ENCODE data around the gene SLC23A1.

The SLC23A1 gene

GRCh38 chr5:139406963-139407362 is 23.9 kb upstream of the SLC23A1 start:
- no peaks in the 10 kb centered on the region for H3K27me3 ChIP-seq (ENCODE audit: insufficient read depth, low read length)
- H3K79me2 ChIP-seq (ENCODE audit: control insufficient read depth, insufficient read depth, low read length, unreplicated experiment), result no peaks in the 10 kb centered on the region
- H3K36me3 ChIP-seq (ENCODE audit: insufficient read depth, low read length), result no peaks in the 10 kb centered on the region
- no peak overlapping the region for H3K27ac ChIP-seq (ENCODE audit: low read depth, low read length)
- H3K4me1 ChIP-seq (ENCODE audit: control insufficient read depth, insufficient read depth, low read length, unreplicated experiment), result peaks cover 11% of the 10 kb centered on the region
- no peak overlapping the region for H2AFZ ChIP-seq (ENCODE audit: low read length, unreplicated experiment)
- no peak overlapping the region for H3K4me3 ChIP-seq (ENCODE audit: low read depth, low read length)

- Histone ChIP-seq H3K27me3 (ENCODE audit: insufficient read depth, low read length) (no peaks in the 10 kb centered on the region), H3K27ac (ENCODE audit: low read depth, low read length) (peak overlapping the region; percentile 90), H3K4me1 (ENCODE audit: control insufficient read depth, insufficient read depth, low read length, unreplicated experiment) (peaks cover 11% of the 10 kb centered on the region), H3K79me2 (ENCODE audit: control insufficient read depth, insufficient read depth, low read length, unreplicated experiment) (no peaks in the 10 kb centered on the region), H2AFZ (ENCODE audit: low read length, unreplicated experiment) (peak overlapping the region; percentile 84), H3K4me3 (ENCODE audit: low read depth, low read length) (peak overlapping the region; percentile 75), H3K36me3 (ENCODE audit: insufficient read depth, low read length) (no peaks in the 10 kb centered on the region)
Measured at GRCh38 chr5:139404484-139404840, 21.4 kb upstream of the SLC23A1 start.

GRCh38 chr5:139403787-139404483 is 20.8 kb upstream of the SLC23A1 start, which contains the start of gene SPATA24:
SPATA24 (minus strand) TSS chr5:139404089; CDS start chr5:139404060, 29 bp downstream.
- Histone ChIP-seq H3K4me3 (ENCODE audit: low read depth, low read length) (peak within 1 kb of the TSS; percentile 75), H3K79me2 (ENCODE audit: control insufficient read depth, insufficient read depth, low read length, unreplicated experiment) (no peaks in the 10 kb centered on the region), H3K27me3 (ENCODE audit: insufficient read depth, low read length) (no peaks in the 10 kb centered on the region), H3K4me1 (ENCODE audit: control insufficient read depth, insufficient read depth, low read length, unreplicated experiment) (peaks cover 11% of the 10 kb centered on the region), H3K27ac (ENCODE audit: low read depth, low read length) (peak within 1 kb of the TSS; percentile 90), H2AFZ (ENCODE audit: low read length, unreplicated experiment) (peak within 1 kb of the TSS; percentile 84), H3K36me3 (ENCODE audit: insufficient read depth, low read length) (no peaks in the 10 kb centered on the region)

GRCh38 chr5:139403418-139403786 is 20.3 kb upstream of the SLC23A1 start:
- Histone ChIP-seq H3K79me2 (ENCODE audit: control insufficient read depth, insufficient read depth, low read length, unreplicated experiment) (no peaks in the 10 kb centered on the region), H2AFZ (ENCODE audit: low read length, unreplicated experiment) (peak overlapping the region; percentile 80), H3K36me3 (ENCODE audit: insufficient read depth, low read length) (no peaks in the 10 kb centered on the region), H3K27ac (ENCODE audit: low read depth, low read length) (peak overlapping the region; percentile 90), H3K4me1 (ENCODE audit: control insufficient read depth, insufficient read depth, low read length, unreplicated experiment) (peaks cover 11% of the 10 kb centered on the region), H3K27me3 (ENCODE audit: insufficient read depth, low read length) (no peaks in the 10 kb centered on the region), H3K4me3 (ENCODE audit: low read depth, low read length) (peak overlapping the region; percentile 75)

- H3K4me1 ChIP-seq (ENCODE audit: control insufficient read depth, insufficient read depth, low read length, unreplicated experiment), result peaks cover 11% of the 10 kb centered on the region
- peak overlapping the region; percentile 75 for H3K4me3 ChIP-seq (ENCODE audit: low read depth, low read length)
- no peaks in the 10 kb centered on the region for H3K27me3 ChIP-seq (ENCODE audit: insufficient read depth, low read length)
- no peaks in the 10 kb centered on the region for H3K36me3 ChIP-seq (ENCODE audit: insufficient read depth, low read length)
- H3K79me2 ChIP-seq (ENCODE audit: control insufficient read depth, insufficient read depth, low read length, unreplicated experiment), result no peaks in the 10 kb centered on the region
- no peak overlapping the region for H3K27ac ChIP-seq (ENCODE audit: low read depth, low read length)
- H2AFZ ChIP-seq (ENCODE audit: low read length, unreplicated experiment), result no peak overlapping the region
Measured at GRCh38 chr5:139402561-139403158, 19.6 kb upstream of the SLC23A1 start.

- no peaks in the 10 kb centered on the region for H3K27me3 ChIP-seq (ENCODE audit: insufficient read depth, low read length)
- peaks cover 11% of the 10 kb centered on the region for H3K4me1 ChIP-seq (ENCODE audit: control insufficient read depth, insufficient read depth, low read length, unreplicated experiment)
- H3K27ac ChIP-seq (ENCODE audit: low read depth, low read length), result no peak overlapping the region
- H3K36me3 ChIP-seq (ENCODE audit: insufficient read depth, low read length), result no peaks in the 10 kb centered on the region
- no peaks in the 10 kb centered on the region for H3K79me2 ChIP-seq (ENCODE audit: control insufficient read depth, insufficient read depth, low read length, unreplicated experiment)
- no peak overlapping the region for H2AFZ ChIP-seq (ENCODE audit: low read length, unreplicated experiment)
- no peak overlapping the region for H3K4me3 ChIP-seq (ENCODE audit: low read depth, low read length)
Measured at GRCh38 chr5:139401546-139401945, 18.4 kb upstream of the SLC23A1 start.

- Histone ChIP-seq H2AFZ (ENCODE audit: low read length, unreplicated experiment) (no peak overlapping the region), H3K27ac (ENCODE audit: low read depth, low read length) (no peak overlapping the region), H3K4me3 (ENCODE audit: low read depth, low read length) (no peak overlapping the region), H3K79me2 (ENCODE audit: control insufficient read depth, insufficient read depth, low read length, unreplicated experiment) (no peaks in the 10 kb centered on the region), H3K4me1 (ENCODE audit: control insufficient read depth, insufficient read depth, low read length, unreplicated experiment) (peaks cover 11% of the 10 kb centered on the region), H3K36me3 (ENCODE audit: insufficient read depth, low read length) (no peaks in the 10 kb centered on the region), H3K27me3 (ENCODE audit: insufficient read depth, low read length) (no peaks in the 10 kb centered on the region)
Measured at GRCh38 chr5:139399501-139400121, 16.5 kb upstream of the SLC23A1 start.

- Histone ChIP-seq H3K79me2 (ENCODE audit: control insufficient read depth, insufficient read depth, low read length, unreplicated experiment) (no peaks in the 10 kb centered on the region), H3K27me3 (ENCODE audit: insufficient read depth, low read length) (peaks cover 8% of the 10 kb centered on the region; the same call in 1 of the 2 replicates), H3K4me3 (ENCODE audit: low read depth, low read length) (no peak overlapping the region), H3K36me3 (ENCODE audit: insufficient read depth, low read length) (no peaks in the 10 kb centered on the region), H3K27ac (ENCODE audit: low read depth, low read length) (no peak overlapping the region), H2AFZ (ENCODE audit: low read length, unreplicated experiment) (no peak overlapping the region), H3K4me1 (ENCODE audit: control insufficient read depth, insufficient read depth, low read length, unreplicated experiment) (peaks cover 3% of the 10 kb centered on the region)
Measured at GRCh38 chr5:139397921-139398320, 14.8 kb upstream of the SLC23A1 start.

- Histone ChIP-seq H2AFZ (ENCODE audit: low read length, unreplicated experiment) (no peak overlapping the region), H3K27ac (ENCODE audit: low read depth, low read length) (no peak overlapping the region), H3K4me3 (ENCODE audit: low read depth, low read length) (no peak overlapping the region), H3K36me3 (ENCODE audit: insufficient read depth, low read length) (no peaks in the 10 kb centered on the region), H3K27me3 (ENCODE audit: insufficient read depth, low read length) (peaks cover 8% of the 10 kb centered on the region; the same call in 1 of the 2 replicates), H3K4me1 (ENCODE audit: control insufficient read depth, insufficient read depth, low read length, unreplicated experiment) (peaks cover 4% of the 10 kb centered on the region), H3K79me2 (ENCODE audit: control insufficient read depth, insufficient read depth, low read length, unreplicated experiment) (no peaks in the 10 kb centered on the region)
Measured at GRCh38 chr5:139396691-139397090, 13.6 kb upstream of the SLC23A1 start.

GRCh38 chr5:139395844-139396640 is 12.9 kb upstream of the SLC23A1 start:
- no peak overlapping the region for H2AFZ ChIP-seq (ENCODE audit: low read length, unreplicated experiment)
- H3K4me1 ChIP-seq (ENCODE audit: control insufficient read depth, insufficient read depth, low read length, unreplicated experiment), result peaks cover 10% of the 10 kb centered on the region
- H3K27me3 ChIP-seq (ENCODE audit: insufficient read depth, low read length), result peaks cover 8% of the 10 kb centered on the region; the same call in 1 of the 2 replicates
- H3K36me3 ChIP-seq (ENCODE audit: insufficient read depth, low read length), result no peaks in the 10 kb centered on the region
- H3K27ac ChIP-seq (ENCODE audit: low read depth, low read length), result no peak overlapping the region
- no peaks in the 10 kb centered on the region for H3K79me2 ChIP-seq (ENCODE audit: control insufficient read depth, insufficient read depth, low read length, unreplicated experiment)
- no peak overlapping the region for H3K4me3 ChIP-seq (ENCODE audit: low read depth, low read length)

All from ACC112 (cell line).